Omental fat pad (tissue), 4 donors: ENCODE measurements around the gene PPDPF. TPM values are rescaled to one million over a fixed set of nuclear protein-coding genes. Genes with fewer than 3 reads are reported as not detected.
"Not testable (repeated sequence)": the region's sequence is repeated elsewhere in the genome, so short reads cannot be mapped to it uniquely, and the experiment has no call there.

Experiments used
- ATAC-seq: fragments of 150-250 bp; one replicate; pipeline ENCODE4 v1.9.1; 2016; ENCODE audit warnings: mild to moderate bottlenecking, moderate library complexity; ENCODE audit not compliant: low FRiP score
- DNase-seq: peaks from one replicate; pipeline ENCODE4 v3.0.0-alpha.2; 2019; ENCODE audit warnings: low spot score
- CTCF ChIP-seq, 3 donors: fragments of 450-650 bp; IDR thresholded peaks; one replicate each; pipeline ENCODE4 v1.5.1; 2016 to 2017; ENCODE audit warnings: antibody characterized with exemption in 3 of 3, mild to moderate bottlenecking in 3 of 3, moderate library complexity in 2 of 3
- total RNA-seq, 4 donors: library from RNA; depleted of rRNA; stranded (reverse); fragments of >200 nt; gene quantifications; one replicate each; pipeline ENCODE4 v1.1.0, GENCODE V29; 2016

Gene PPDPF
- total RNA-seq, 4 donors from 2014 or later, result 22.2 to 108 (median 75.8) TPM

- no peak for TF ChIP-seq CTCF (IDR thresholded peaks at IDR 0.05)
- ATAC-seq (no peak), DNase-seq (no peak)
Observed at GRCh38 chr20:63475209-63475608, 45.4 kb upstream of the PPDPF start.

GRCh38 chr20:63477061-63477616 lies 43.4 kb upstream of the PPDPF start:
- TF ChIP-seq CTCF (IDR thresholded peaks at IDR 0.05), result no peak
- ATAC-seq (no peak), DNase-seq (no peak)

- ATAC-seq, result no peak
- TF ChIP-seq CTCF (IDR thresholded peaks at IDR 0.05), result no peak
- DNase-seq, result no peak
Observed at GRCh38 chr20:63477944-63478343, 42.6 kb upstream of the PPDPF start.

- no peak for TF ChIP-seq CTCF (IDR thresholded peaks at IDR 0.05)
- DNase-seq, result no peak
- ATAC-seq, result no peak
Observed at GRCh38 chr20:63478346-63479302, 41.9 kb upstream of the PPDPF start.

- not testable (repeated sequence) for DNase-seq, ATAC-seq
Observed at GRCh38 chr20:63479695-63480419, 40.7 kb upstream of the PPDPF start.

- ATAC-seq (no peak), DNase-seq (no peak)
- no peak for TF ChIP-seq CTCF (IDR thresholded peaks at IDR 0.05)
Observed at GRCh38 chr20:63481503-63481902, 39.1 kb upstream of the PPDPF start.

GRCh38 chr20:63482021-63482587 lies 38.5 kb upstream of the PPDPF start:
- DNase-seq (no peak), ATAC-seq (no peak)
- TF ChIP-seq CTCF (IDR thresholded peaks at IDR 0.05), result no peak
